Activated CD4-positive, alpha-beta T cell treated with anti-CD3 and anti-CD28 coated beads, Interleukin-2, amount 50 U/mL, for 48 hours (primary cell): ENCODE data around the gene COX8C.
"Not testable (repeated sequence)": the region's sequence is repeated elsewhere in the genome, so short reads cannot be mapped to it uniquely, and the experiment has no call there.

Experiments
- DNase-seq, 2 experiments: peaks; one replicate each; pipeline ENCODE4 v3.0.0-alpha.2; 2020

The COX8C gene

GRCh38 chr14:93375673-93376156 lies 28.7 kb downstream of the COX8C start:
- DNase-seq = no peak

GRCh38 chr14:93379831-93380230 lies 32.8 kb downstream of the COX8C start:
- DNase-seq = no peak

GRCh38 chr14:93381644-93382043 lies 34.7 kb downstream of the COX8C start:
- no peak for DNase-seq

GRCh38 chr14:93384256-93384655 lies 37.3 kb downstream of the COX8C start:
- DNase-seq = not testable (repeated sequence)

DNA sequence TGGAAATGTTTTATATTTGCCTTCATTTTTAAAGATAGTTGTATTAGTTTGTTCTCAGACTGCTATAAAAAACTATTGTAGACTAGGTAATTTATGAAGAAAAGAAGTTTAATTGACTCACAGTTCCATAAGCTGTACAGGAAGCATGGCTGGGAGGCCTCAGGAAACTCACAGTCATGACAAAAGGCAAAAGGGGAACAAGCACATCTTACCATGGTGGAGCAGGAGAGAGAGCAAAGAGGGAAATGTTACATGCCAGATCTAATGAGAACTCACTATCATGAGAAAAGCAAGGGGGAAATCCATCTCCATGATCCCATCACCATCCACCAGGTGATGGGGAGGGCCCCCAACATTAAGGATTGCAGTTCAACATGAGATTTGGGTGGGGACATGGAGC lies 48.2 kb downstream of the COX8C start:
- DNase-seq = no peak

DNA sequence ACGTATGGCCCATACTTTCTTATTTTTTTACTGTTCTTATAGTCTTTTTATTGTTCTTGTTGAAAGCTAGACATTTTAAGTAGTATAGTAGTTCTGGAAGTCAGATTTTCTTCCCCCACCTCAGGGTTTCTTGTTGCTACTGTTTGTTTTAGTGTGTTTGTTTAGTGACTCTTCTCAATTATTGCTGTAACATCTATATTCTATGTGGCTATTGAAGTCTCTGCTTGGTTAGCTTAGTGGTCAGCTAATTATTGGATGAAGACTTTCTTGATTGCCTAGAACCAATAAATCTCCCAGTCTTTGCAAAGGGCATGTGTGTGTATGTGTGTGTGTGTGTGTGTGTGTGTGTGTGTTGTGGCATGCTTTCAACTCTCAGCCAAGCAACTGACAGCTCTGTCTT lies 49.5 kb downstream of the COX8C start:
- DNase-seq = no peak
